GM19463 (cell line): ENCODE measurements around the gene ACOT13.
"Not testable (repeated sequence)": the region's sequence is repeated elsewhere in the genome, so short reads cannot be mapped to it uniquely, and the experiment has no call there.

ENCODE experiments used
- ATAC-seq: cut with Tn5 transposase; IDR thresholded peaks from one replicate; pipeline ENCODE4 v1.9.1; 2021; ENCODE audit warnings: mild to moderate bottlenecking, moderate library complexity; ENCODE audit not compliant: unreplicated experiment

The ACOT13 gene

DNA sequence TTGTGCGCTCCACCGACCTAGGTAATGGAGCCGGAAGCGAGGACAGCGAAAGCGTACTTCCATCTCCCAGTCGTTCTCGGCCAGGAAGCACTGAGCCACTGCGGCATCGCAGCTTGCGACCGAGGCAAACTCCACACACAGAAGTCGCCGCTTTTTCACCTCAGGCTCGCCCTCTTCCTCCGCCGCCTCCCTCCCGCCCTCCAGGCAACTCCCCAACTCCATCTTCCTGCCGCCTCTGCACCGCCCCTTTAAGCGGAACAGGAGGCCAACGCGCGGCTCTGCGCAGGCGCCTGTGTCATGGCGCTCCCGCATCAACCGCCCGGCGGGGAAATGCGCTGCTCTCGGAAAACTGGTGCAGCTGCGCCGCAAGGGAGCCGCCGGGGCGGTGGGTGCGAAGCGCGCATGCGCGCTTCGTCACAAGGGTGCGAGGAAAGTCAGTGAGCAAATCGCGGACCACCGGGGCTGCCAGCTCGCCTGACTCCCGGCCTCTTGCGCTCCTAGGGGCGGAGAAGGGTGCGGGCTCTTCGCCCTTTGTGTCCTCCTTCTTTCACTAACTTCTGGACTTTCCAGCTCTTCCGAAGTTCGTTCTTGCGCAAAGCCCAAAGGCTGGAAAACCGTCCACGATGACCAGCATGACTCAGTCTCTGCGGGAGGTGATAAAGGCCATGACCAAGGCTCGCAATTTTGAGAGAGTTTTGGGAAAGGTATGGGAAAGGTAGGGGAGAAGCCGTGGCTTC lies at the start of gene ACOT13, which contains the start of gene TDP2:
Gene ACOT13, plus strand, starts transcription at position 437 of the 737 bp plus-strand sequence. Its CDS starts 187 bp downstream, at position 624.
Gene TDP2, minus strand, starts transcription at position 259 of the 737 bp plus-strand sequence. Its CDS starts 37 bp downstream, at position 222.
- peak; percentile 95 for ATAC-seq

DNA sequence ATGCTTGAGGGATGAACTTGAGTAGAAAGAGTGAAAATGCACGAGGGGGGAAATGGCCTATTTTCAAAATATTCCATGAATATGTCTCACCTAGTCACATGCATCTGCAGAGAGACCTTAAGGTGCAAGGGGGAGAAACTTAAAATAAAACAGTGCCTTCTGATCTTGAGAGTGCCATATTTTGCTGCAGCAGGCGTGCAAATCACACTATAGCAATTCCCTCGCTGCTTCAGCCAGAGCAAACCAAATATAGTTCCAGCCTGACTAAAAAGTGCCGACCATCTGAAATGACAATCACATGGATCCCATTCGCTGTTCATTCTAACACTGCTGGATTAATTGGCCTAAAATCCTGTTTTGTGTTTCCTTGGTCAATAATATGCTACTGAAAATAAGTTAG lies 47.2 kb upstream of the ACOT13 start:
- no peak for ATAC-seq

DNA sequence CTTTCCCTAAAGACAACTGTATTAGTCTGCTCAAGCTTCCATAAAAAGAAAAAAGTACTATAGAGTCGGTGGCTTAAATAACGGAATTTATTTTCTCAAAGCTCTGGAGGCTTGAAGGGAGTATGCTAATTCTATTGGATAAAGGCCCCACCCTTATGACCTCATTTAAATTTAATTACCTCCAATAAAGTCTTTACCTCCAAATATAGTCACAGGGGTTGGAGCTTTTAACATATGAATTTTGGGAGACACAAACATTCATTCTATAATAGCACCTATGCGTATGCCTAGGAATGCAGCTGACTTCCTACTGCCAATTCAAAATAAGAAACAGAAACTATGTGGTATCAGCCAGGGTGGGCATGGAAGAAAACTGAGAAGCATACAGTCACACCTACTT lies 46.2 kb upstream of the ACOT13 start:
- no peak for ATAC-seq

DNA sequence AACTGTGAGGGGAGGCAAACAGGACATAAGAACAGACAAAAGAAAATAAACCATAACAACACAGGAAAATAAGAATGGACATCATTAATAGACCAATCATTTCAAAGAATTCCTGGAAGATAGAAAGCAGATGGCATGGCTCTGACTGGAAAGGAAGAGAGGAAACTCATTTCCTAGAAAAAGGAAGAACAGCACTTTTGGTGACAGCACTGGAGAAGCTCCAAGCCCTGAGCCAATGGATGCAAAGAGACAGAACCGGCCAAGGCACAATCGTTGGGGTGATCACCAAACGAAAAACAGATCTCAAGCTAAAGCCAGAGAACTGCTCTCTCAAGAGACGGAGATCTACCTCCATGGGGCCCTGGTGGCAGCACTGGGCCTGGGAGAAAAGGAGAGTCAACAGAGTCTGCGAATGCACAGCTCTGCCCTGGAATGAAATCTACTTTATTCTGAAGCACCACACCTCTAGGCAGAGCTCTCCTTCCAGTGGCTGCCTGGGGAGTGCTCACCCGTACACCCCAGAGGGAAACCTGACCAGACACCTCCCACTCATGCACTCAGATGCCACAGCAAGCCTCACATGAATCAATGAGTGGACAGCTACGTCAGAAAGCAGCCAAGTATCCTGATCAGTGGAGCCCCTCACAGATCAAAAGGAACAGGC lies 45.1 kb upstream of the ACOT13 start:
- ATAC-seq = no peak

DNA sequence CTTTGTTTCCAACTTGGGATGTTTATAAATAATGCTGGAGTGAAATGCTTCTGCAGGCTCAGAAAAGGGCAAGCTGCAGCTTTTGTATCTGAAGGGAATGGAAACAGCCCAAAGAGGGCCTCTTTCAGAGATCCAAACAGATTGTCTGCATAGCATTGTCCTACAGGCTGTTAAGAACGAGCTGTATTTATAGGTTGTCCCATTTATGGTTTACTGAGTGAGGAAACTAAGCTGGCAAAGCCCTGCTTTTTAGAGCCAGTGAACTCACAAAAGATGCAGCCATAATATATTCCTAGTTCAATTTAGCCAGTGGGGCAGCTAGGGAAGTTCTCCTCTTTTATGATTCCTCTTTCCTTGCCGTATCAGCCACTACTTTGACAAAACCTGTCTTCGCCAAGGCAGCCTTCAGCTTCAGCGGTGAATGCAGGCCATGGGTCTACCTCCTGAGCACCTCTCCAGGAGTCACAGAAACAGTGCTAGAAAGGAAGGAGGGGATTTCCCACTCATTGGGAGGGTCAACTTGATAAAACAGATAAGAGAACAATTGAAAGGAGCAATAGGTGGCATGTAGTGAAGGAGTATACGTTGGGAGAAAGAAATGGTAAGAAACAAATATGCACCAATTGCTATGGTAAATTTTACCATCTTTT lies 35.9 kb upstream of the ACOT13 start:
- no peak for ATAC-seq

DNA sequence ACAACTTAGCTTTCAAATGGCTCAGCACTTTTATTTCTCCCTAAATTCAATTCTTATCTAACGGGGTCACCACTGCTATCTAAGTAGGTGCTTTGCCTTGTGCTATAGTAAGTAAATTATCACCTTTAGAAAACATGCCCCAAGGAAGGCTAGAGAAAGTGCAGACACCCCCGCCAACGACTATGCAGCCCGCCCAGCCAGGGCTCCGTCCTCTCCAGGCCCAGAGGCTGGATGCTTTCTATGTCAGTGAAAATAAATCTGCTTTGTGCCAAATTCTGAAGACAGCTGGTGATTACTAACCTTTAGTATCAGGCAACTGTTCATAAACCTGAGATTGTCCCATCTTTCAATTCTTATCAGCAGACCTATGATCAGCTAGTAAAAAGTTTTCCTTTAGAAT lies 35.2 kb upstream of the ACOT13 start:
- ATAC-seq = no peak

DNA sequence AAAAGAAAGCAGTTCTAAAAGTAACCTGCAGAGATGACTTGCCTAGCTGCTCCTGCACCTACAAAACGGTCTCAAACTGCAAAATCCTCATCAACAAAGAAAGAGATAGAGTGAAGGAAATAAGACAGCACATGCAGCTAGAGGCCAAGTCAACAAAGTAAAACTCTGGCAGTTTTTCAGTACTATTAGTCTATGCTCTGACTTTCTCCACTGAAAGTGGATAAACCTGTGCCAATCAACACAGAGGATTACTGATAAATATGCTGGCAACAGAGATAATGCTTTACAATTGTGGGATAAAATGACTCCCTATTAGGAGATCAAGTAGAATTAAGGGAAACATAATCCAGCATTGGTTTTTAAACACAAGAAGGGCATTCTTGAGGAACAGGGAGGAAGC lies 34.3 kb upstream of the ACOT13 start:
- ATAC-seq = no peak

DNA sequence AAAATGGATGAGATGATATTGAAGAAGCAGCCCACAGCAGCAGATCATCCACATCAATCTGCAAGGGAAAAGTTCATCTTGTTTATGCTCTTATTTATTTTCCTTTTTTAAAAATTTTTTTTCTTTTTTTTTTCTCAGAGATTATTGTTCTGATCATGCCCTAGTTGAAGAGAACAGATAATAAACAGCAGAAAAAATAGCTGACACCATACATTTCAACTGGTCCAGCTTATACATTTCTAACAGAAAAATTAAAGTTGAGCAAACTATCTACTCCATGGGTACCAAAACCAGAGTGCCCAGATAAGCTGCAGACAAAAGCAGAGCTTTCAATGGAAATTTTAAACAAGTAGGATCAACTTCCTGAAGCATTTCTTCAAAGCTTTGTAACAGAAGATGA lies 30.2 kb upstream of the ACOT13 start:
- ATAC-seq = no peak

DNA sequence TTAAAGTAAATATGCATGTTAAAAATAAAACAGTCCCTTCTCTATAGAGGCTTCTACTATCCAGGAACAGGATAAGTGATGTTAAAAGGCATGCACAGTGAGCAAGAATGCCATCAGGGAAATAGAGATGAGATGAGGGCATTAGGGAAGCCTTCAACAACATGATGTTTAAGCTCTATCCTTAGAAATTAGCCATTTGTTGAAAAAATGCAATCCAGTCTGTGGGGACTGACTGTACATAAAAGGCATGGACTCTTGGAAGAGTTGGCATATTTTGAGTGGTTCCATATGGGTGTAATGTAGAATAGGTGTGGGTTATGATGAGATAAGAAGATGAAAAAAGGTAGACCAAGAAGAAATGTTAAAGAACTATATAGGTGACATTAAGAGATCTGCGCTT lies 26.7 kb upstream of the ACOT13 start:
- no peak for ATAC-seq

DNA sequence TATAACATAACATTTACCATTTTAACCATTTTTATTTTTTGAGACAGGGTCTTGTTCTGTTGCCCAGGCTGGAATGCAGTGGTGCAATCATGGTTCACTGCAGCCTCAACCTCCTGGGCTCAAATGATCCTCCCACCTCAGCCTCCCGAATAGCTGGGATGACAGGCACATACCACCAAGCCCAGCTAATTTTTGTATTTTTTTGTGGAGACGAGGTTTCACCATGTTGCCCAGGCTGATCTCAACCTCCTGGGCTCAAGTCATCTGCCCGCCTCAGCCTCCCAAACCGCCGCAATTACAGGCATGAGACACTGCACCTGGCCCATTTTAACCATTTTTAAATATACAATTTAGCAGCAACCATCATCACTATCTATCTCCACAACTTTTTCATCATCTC lies 26.2 kb upstream of the ACOT13 start:
- ATAC-seq = not testable (repeated sequence)

DNA sequence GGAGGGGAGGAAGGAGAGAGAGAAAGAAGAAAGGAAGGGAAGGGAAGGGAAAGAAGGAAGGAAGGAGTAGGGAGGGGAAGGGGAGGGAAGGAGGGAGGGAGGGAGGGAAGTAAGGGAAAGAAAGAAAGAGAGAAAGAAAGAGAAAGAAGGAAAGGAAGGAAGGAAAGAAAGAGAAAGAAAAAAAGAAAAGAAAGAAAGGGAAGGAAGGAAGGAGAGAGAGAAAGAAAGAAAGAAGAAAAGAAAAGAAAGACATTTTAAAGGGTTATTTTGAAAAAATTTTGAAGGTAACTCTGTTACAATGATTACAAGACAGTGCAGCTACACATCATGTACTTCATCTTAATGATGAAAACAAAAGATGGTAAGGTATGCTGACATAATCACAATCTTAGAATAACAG lies 24.8 kb upstream of the ACOT13 start:
- ATAC-seq = no peak

DNA sequence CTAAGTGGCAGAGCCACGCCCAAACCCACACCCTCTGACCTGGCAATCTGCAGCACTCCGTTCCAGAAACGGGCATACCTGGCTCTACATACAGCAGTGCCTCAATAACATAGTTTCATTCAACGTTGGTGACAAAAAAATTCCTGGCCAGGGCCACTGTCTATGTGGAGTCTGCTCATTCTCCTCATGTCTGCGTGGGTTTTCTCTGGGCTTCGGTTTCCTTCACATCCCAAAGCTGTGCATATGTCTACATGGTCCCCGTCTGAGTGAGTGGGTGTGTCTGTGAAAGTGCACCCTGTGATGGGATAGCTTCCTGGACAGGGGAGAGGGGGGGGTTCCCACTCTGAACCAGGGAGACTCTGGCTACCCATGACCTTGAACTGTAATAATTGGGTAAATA lies 23.0 kb upstream of the ACOT13 start:
- no peak for ATAC-seq

DNA sequence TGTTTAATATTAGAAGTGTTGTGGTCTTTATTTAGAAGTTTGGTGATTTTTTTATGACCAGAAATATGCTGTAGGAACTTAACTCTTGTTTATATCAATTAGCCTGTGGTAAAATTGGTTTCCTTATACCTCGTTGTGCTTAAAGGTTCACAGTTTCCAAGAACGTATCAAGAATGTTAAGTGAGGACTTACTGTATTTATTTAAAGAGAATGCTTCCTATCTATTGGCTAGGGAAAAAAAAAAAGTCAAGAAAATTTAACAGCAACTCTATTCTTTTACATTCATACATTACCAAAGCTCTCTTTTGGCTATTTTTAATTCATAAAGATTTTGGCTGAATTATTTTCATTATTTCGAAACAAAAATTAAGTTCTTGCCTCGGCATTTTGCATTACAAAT lies 22.5 kb upstream of the ACOT13 start:
- no peak for ATAC-seq

DNA sequence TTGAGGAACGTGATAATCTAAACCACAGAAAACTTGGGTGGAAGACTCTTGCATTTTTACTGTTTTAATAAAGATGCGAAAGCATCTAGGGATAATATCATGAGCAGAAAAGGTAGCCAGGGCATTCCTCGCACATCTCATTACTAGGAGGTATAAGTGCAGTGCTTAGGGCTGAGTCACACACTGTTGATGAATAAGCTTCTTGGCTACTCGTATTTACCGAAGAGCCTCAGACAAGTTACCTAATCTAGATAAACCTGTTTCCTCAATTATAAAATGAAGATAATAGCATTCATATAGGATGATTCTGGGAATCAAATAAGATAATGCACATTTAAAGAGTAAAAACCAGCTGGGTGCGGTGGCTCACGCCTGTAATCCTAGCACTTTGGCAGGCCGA lies 20.1 kb upstream of the ACOT13 start:
- no peak for ATAC-seq

DNA sequence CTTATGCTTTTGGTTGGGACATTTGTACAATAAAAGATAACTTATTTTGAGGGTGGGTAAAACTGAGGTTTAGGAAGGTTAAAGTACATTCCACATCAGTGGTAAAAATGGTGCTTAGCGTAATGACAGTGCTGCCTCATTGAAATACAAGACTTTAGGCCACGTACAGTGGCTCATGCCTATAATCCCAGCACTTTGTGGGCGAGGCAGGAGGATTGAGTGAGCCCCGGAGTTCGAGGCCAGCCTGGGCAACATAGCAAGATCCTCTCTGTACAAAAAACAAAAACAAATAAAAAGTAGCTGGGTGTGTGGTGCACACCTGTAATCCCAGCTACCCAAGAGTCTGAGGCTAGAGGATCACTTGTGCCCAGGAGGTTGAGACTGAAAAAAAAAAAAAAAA lies 18.6 kb upstream of the ACOT13 start:
- no peak for ATAC-seq

DNA sequence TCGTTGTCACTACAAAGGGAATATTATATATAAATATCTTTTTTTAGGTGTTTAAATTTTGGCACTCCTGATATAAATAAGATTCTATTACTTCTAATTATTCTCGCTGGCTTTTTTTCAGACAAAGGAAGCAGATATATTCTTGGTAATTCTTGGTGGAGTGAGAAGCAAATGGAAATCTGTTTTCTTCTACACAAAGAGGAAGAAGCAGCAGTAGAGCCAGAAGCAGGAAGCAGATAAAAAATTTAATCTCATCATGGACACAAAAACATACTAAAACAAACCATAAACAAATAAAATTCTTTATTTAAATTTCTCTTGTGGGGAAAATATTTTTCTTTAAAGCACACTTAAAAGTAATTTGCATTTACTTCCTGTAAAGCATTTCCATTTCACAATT lies 17.2 kb upstream of the ACOT13 start:
- ATAC-seq = no peak

DNA sequence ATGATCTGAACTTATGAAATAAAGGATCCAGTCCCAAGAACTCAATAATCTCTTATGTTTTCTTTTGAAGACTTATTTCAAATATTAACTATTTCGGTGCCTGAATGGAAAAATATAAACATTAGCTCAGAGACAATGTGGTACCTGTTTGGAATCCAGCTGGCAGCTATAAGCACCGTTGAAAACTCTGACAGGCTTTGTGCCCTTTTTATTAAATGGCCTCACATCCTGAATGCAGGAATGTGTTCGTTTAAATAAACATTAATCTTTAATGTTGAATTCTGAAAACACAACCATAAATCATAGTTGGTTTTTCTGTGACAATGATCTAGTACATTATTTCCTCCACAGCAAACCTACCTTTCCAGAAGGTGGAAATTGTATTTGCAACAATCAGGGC lies 16.5 kb upstream of the ACOT13 start:
- ATAC-seq = no peak

DNA sequence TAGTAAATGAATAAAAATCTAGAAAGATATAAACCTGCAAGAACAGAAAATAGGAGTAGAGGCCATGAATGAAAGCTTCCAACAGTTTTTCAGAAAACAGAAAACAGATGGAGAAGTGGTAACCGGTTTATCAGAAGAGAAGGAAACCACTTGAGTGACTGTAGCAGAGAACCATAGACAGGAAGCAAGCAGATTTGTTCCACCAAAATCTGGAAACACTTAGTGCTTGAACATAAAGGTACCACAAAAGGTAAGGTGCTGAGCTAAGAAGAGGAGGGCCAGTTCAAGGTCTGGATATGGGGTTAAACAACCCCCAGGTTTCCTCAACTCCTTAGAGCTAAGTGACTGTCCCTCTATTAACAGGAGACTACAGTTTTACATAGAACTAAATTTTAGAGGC lies 11.7 kb upstream of the ACOT13 start:
- ATAC-seq = no peak

DNA sequence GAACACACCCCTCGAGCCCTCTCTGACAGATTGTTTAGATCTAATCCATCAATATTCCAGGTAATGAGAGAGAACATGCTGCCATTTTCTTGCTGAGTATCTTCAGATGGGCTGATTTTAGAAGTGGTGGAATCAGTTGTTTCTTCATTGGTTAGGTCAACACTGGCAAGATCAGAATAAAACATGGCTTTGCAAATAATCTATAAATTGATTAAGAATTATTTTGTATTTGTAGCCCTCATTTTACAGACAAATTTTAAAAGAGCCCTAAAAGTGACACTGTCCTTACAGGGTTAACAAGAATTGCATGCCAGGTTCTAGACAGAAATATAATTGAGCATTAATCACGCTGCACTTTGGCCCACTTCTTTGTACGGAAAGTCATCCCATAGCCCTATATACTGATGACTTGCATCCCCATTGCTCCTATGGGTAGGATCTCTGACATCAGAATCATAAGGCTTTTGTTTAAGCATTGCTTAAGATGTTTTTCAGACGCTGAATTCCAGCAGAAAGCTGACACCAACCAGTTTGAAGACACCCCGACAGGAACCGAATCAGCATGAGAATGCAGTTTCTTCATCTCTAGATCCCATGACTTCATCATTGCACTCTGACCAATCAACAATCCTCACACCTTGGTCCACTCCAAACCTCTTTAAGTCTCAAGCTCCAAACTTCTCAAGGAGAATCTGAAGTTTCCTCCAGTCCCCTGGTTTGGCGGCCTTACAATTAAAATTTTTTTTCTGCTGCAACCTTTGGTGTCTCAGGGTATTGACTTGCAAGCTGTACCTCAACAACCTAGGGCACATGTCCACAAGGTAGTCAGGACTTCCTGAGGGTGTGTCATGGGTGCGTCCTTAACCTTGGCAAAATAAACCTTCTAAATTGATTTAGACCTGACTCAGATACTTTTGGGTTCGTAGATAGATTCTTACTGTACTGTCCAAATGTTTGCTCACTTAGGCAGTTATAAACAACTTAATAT lies 8.0 kb upstream of the ACOT13 start:
- ATAC-seq = no peak

DNA sequence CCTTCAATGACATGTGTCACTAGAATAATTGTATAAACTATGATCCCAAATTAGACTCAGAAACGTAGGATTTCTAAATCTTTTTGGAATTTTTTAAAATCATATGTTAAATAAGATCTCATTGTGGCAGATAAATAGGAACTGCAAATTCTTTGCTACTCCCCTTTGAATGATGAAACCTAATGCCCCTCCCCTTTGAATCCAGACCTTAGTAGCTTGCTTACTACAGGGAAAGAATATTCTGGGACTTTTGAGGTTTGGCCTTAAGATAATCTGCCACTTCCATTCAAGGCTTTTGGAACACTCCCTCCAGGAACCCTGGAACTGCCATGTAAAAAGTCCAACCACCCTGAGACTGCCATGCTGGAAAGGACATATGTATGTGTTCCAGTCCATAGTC lies 7.3 kb upstream of the ACOT13 start:
- no peak for ATAC-seq

DNA sequence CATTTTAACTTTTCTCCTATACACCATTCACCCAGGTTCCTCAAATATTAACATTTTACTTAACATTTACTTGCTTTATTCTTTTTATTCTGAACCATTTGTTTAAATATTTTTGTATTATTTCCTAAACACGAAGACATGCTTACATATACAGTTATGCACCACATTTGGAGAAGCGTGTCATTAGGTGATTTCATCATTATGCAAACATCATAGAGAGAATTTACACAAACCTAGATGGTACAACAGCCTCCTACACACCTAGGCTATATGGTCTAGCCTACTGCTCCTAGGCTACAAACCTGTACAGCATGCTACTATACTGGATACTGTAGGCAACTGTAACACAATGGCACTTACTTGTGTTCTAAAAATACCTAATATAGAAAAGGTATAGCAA lies 6.8 kb upstream of the ACOT13 start:
- ATAC-seq = no peak
